H9 (cell line): ENCODE data around the gene RPL14. TPM values are rescaled to one million over a fixed set of nuclear protein-coding genes. Genes with fewer than 3 reads are reported as not detected.

Experiments used
- DNase-seq: peaks from one replicate; pipeline ENCODE4 v3.0.0-alpha.2; 2017
- H2AFZ ChIP-seq: one replicate; pipeline ENCODE4 v1.6.1; 2013; ENCODE audit warnings: mild to moderate bottlenecking, low read length, control low read depth, moderate library complexity
- H2AK5ac ChIP-seq: 2 replicates; pipeline ENCODE4 v1.6.1; 2013; ENCODE audit warnings: low read length, control low read depth, mixed read lengths; ENCODE audit not compliant: insufficient read length
- H2BK120ac ChIP-seq: one replicate; pipeline ENCODE4 v1.6.1; 2013; ENCODE audit warnings: low read depth, mild to moderate bottlenecking, low read length, control low read depth, inconsistent platforms; ENCODE audit not compliant: poor library complexity, severe bottlenecking
- H2BK12ac ChIP-seq: 2 replicates; pipeline ENCODE4 v1.6.1; 2013; ENCODE audit warnings: low read length, control low read depth, mixed read lengths, low read depth; ENCODE audit not compliant: insufficient read length
- H2BK15ac ChIP-seq: 2 replicates; pipeline ENCODE4 v1.6.1; 2013; ENCODE audit warnings: low read depth, low read length, control low read depth
- H2BK20ac ChIP-seq: one replicate; pipeline ENCODE4 v1.6.1; 2013; ENCODE audit warnings: low read depth, mild to moderate bottlenecking, low read length, control low read depth, inconsistent platforms; ENCODE audit not compliant: poor library complexity, severe bottlenecking
- H2BK5ac ChIP-seq: 2 replicates; pipeline ENCODE4 v1.6.1; 2013; ENCODE audit warnings: low read length, control low read depth, mixed read lengths; ENCODE audit not compliant: insufficient read length
- H3K14ac ChIP-seq: 2 replicates; pipeline ENCODE4 v1.6.1; 2013; ENCODE audit warnings: low read length, control low read depth; ENCODE audit not compliant: insufficient read depth
- H3K18ac ChIP-seq: 2 replicates; pipeline ENCODE4 v1.6.1; 2013; ENCODE audit warnings: low read depth, mild to moderate bottlenecking, mixed read lengths, low read length, control low read depth; ENCODE audit not compliant: insufficient read length
- H3K23ac ChIP-seq: 2 replicates; pipeline ENCODE4 v1.6.1; 2013; ENCODE audit warnings: low read length, control low read depth, mixed read lengths, low read depth; ENCODE audit not compliant: insufficient read length
- H3K23me2 ChIP-seq: 2 replicates; pipeline ENCODE4 v1.6.1; 2013; ENCODE audit warnings: low read depth, mild to moderate bottlenecking, mixed read lengths, low read length, control low read depth; ENCODE audit not compliant: insufficient read length, poor library complexity, severe bottlenecking
- H3K27ac ChIP-seq: 2 replicates; pipeline ENCODE4 v1.5.1; 2013; ENCODE audit warnings: low read length, control low read depth, mixed read lengths, low read depth; ENCODE audit not compliant: insufficient read length
- H3K27me3 ChIP-seq: 2 replicates; pipeline ENCODE4 v1.6.1; 2013; ENCODE audit warnings: low read length, control low read depth, inconsistent platforms; ENCODE audit not compliant: insufficient read depth
- H3K4ac ChIP-seq: 2 replicates; pipeline ENCODE4 v1.6.1; 2013; ENCODE audit warnings: low read depth, mild to moderate bottlenecking, control low read depth, inconsistent platforms, low read length, moderate library complexity
- H3K4me1 ChIP-seq: 2 replicates; pipeline ENCODE4 v1.6.1; 2013; ENCODE audit warnings: low read length, control low read depth, inconsistent platforms; ENCODE audit not compliant: insufficient read depth
- H3K4me2 ChIP-seq: 2 replicates; pipeline ENCODE4 v1.6.1; 2013; ENCODE audit warnings: low read length, control low read depth, mixed read lengths; ENCODE audit not compliant: insufficient read length, insufficient read depth
- H3K56ac ChIP-seq: 2 replicates; pipeline ENCODE4 v1.6.1; 2013; ENCODE audit warnings: low read depth, mild to moderate bottlenecking, mixed read lengths, low read length, control low read depth; ENCODE audit not compliant: insufficient read length
- H3K79me1 ChIP-seq: 2 replicates; pipeline ENCODE4 v1.6.1; 2013; ENCODE audit warnings: low read depth, mild to moderate bottlenecking, moderate library complexity, low read length, control low read depth, inconsistent platforms; ENCODE audit not compliant: insufficient read depth, poor library complexity, severe bottlenecking
- H3K79me2 ChIP-seq: 2 replicates; pipeline ENCODE4 v1.6.1; 2013; ENCODE audit warnings: low read length, control low read depth, inconsistent platforms; ENCODE audit not compliant: insufficient read depth
- H3K9ac ChIP-seq: 2 replicates; pipeline ENCODE4 v1.6.1; 2013; ENCODE audit warnings: low read length, control low read depth, mixed read lengths; ENCODE audit not compliant: insufficient read length; ENCODE audit errors: extremely low read depth
- H3K9me3 ChIP-seq: one replicate; pipeline ENCODE4 v1.6.1; 2013; ENCODE audit warnings: low read depth, low read length, inconsistent platforms; ENCODE audit not compliant: control insufficient read depth
- H3T11ph ChIP-seq: one replicate; pipeline ENCODE4 v1.6.1; 2013; ENCODE audit warnings: mild to moderate bottlenecking, low read length, control low read depth, inconsistent platforms
- H4K20me1 ChIP-seq: one replicate; pipeline ENCODE4 v1.6.1; 2013; ENCODE audit not compliant: control insufficient read depth, insufficient read length, insufficient read depth
- H4K5ac ChIP-seq: 2 replicates; pipeline ENCODE4 v1.6.1; 2013; ENCODE audit warnings: low read depth, mild to moderate bottlenecking, mixed read lengths, low read length, control low read depth; ENCODE audit not compliant: insufficient read length
- H4K8ac ChIP-seq: replicated peaks from 2 replicates; pipeline ENCODE4 v1.6.1; 2013; ENCODE audit warnings: low read length, control low read depth, mixed read lengths, low read depth; ENCODE audit not compliant: insufficient read length
- H4K91ac ChIP-seq: 2 replicates; pipeline ENCODE4 v1.6.1; 2013; ENCODE audit warnings: low read depth, mild to moderate bottlenecking, moderate library complexity, mixed read lengths, low read length, control low read depth; ENCODE audit not compliant: insufficient read length
- H3K27ac Mint-ChIP-seq, 3 experiments: 2 replicates in 2 of 3; 3 replicates in 1 of 3; pipeline ENCODE4 v1.8.0; 2020 to 2021; ENCODE audit warnings: mixed read lengths in 3 of 3, mild to moderate bottlenecking in 1 of 3, moderate library complexity in 1 of 3
- H3K27me3 Mint-ChIP-seq: 2 replicates; pipeline ENCODE4 v1.8.0; 2021; ENCODE audit warnings: low read depth, mild to moderate bottlenecking, moderate library complexity, mixed read lengths
- H3K36me3 Mint-ChIP-seq, 3 experiments: 2 replicates in 2 of 3; 3 replicates in 1 of 3; pipeline ENCODE4 v1.8.0; 2020 to 2021; ENCODE audit warnings: low read depth in 3 of 3, mixed read lengths in 3 of 3; ENCODE audit not compliant: insufficient read depth in 1 of 3
- H3K4me1 Mint-ChIP-seq, 2 experiments: 2 replicates each; pipeline ENCODE4 v1.8.0; 2020; ENCODE audit warnings: mixed read lengths in 2 of 2
- H3K4me3 Mint-ChIP-seq, 2 experiments: 2 replicates in 1 of 2; 3 replicates in 1 of 2; pipeline ENCODE4 v1.8.0; 2020 to 2021; ENCODE audit warnings: mild to moderate bottlenecking in 2 of 2, mixed read lengths in 2 of 2, moderate library complexity in 1 of 2
- H3K9me3 Mint-ChIP-seq, 2 experiments: 2 replicates in 1 of 2; 3 replicates in 1 of 2; pipeline ENCODE4 v1.8.0; 2020; ENCODE audit warnings: mild to moderate bottlenecking in 2 of 2, mixed read lengths in 2 of 2, moderate library complexity in 1 of 2
- WGBS: extraction: QIAGEN DNeasy Blood & Tissue Kit; methylation state at CpG from one replicate; pipeline ENCODE4 v1.1.7; 2013; ENCODE audit warnings: missing lambda C conversion rate, low lambda C conversion rate, mixed read lengths; ENCODE audit not compliant: insufficient read length; ENCODE audit errors: extremely low coverage; 5-methylcytosine and 5-hydroxymethylcytosine counted together
- total RNA-seq: library from RNA; stranded (reverse); gene quantifications from 2 replicates; pipeline ENCODE4 v1.2.1, GENCODE V29; 2021
- TF ChIP-seq, protein P1 (sequence below): fragments of 200-600 bp; sonication (generic); conservative IDR thresholded peaks from 3 replicates; pipeline ENCODE4 v1.8.0; 2021; ENCODE audit warnings: antibody characterized with exemption, mild to moderate bottlenecking

The RPL14 gene
- total RNA-seq, 1 experiment from 2014 or later: 2,490 TPM

DNA sequence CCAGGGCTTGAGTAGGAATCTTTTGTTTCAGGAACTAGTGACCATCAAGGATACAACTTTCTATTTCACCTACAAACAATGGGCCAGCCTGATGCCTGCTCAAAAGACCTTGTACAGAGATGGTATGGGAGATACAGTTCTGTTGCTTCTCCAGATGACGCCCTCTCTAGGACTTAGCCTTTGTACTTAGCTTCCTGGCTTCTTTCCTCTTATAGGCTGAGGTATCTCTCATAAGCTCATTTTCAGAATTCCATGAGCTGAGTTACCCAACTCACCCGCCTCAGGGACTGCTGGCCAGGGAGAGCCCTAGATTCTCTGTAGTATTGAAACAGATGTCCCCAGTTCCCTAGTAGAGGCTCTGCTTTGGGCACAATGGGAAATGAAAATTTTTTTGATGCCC lies 40.1 kb downstream of the RPL14 start:
- Mint-ChIP-seq H3K4me1 (peaks cover 8 to 18% of the 10 kb centered on the region in 2 experiments), H3K4me3 (no peak overlapping the region), H3K9me3 (no peaks in the 10 kb centered on the region; a peak in 1 of 5 replicates), H3K36me3 (no peaks in the 10 kb centered on the region), H3K27me3 (no peaks in the 10 kb centered on the region; the same call in 1 of the 2 replicates), H3K27ac (no peak overlapping the region)
- Histone ChIP-seq H4K91ac (no peak overlapping the region), H3K4me1 (no peaks in the 10 kb centered on the region; the same call in 1 of the 2 replicates), H4K20me1 (no peaks in the 10 kb centered on the region), H2BK15ac (no peak overlapping the region), H2BK12ac (no peak overlapping the region), H2BK5ac (no peak overlapping the region), H4K5ac (no peak overlapping the region), H3K27me3 (no peaks in the 10 kb centered on the region), H3K4me2 (no peak overlapping the region), H4K8ac (no peak overlapping the region), H2BK20ac (no peak overlapping the region), H3K4ac (no peak overlapping the region), H3K79me1 (no peaks in the 10 kb centered on the region), H2BK120ac (no peak overlapping the region), H3K23me2 (no peaks in the 10 kb centered on the region), H2AK5ac (no peak overlapping the region), H3K18ac (no peak overlapping the region), H3K27ac (no peak overlapping the region), H3K14ac (no peak overlapping the region), H3K56ac (no peak overlapping the region), H3T11ph (no peak overlapping the region), H3K23ac (no peak overlapping the region), H3K9me3 (no peaks in the 10 kb centered on the region), H3K79me2 (no peaks in the 10 kb centered on the region), H3K9ac (no peak overlapping the region), H2AFZ (no peak overlapping the region)
- no CpG with 5 or more reads among the region's 2 CpGs for WGBS
- no peak for DNase-seq
- TF ChIP-seq, protein P1, sequence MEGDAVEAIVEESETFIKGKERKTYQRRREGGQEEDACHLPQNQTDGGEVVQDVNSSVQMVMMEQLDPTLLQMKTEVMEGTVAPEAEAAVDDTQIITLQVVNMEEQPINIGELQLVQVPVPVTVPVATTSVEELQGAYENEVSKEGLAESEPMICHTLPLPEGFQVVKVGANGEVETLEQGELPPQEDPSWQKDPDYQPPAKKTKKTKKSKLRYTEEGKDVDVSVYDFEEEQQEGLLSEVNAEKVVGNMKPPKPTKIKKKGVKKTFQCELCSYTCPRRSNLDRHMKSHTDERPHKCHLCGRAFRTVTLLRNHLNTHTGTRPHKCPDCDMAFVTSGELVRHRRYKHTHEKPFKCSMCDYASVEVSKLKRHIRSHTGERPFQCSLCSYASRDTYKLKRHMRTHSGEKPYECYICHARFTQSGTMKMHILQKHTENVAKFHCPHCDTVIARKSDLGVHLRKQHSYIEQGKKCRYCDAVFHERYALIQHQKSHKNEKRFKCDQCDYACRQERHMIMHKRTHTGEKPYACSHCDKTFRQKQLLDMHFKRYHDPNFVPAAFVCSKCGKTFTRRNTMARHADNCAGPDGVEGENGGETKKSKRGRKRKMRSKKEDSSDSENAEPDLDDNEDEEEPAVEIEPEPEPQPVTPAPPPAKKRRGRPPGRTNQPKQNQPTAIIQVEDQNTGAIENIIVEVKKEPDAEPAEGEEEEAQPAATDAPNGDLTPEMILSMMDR: no peak
